ENCODE results near the gene WDR20.

- TF ChIP-seq POLR2A (IDR thresholded peaks at IDR 0.05) (no peak), CTCF (IDR thresholded peaks at IDR 0.05) (no peak)
Measured at GRCh38 chr14:102252834-102253801, 113.4 kb downstream of the WDR20 start.

Measured in esophagus squamous epithelium (tissue), 4 donors.